HepG2 (cell line): ENCODE results near the gene MYH9. TPM values are rescaled to one million over a fixed set of nuclear protein-coding genes. Genes with fewer than 3 reads are reported as not detected.

Source experiments
- ATF3 ChIP-seq: sonication (generic); formaldehyde crosslinking; IDR thresholded peaks from 2 replicates; pipeline ENCODE4 v1.4.0; 2020; ENCODE audit warnings: missing genetic modification reagents
- CBFB ChIP-seq: sonication (generic); formaldehyde crosslinking; IDR thresholded peaks from 2 replicates; pipeline ENCODE4 v1.4.0; 2020; ENCODE audit warnings: missing genetic modification reagents
- FOXP4 ChIP-seq: sonication (generic); formaldehyde crosslinking; IDR thresholded peaks from 2 replicates; pipeline ENCODE4 v1.4.0; 2020; ENCODE audit warnings: missing genetic modification reagents
- IRF2 ChIP-seq: IDR thresholded peaks from 2 replicates; pipeline ENCODE4 v1.6.1; 2018; ENCODE audit warnings: missing genetic modification reagents, missing compliant biosample characterization
- MED1 ChIP-seq: sonication (generic); formaldehyde crosslinking; IDR thresholded peaks from 2 replicates; pipeline ENCODE4 v1.4.0; 2020; ENCODE audit warnings: missing genetic modification reagents
- NR3C1 ChIP-seq: sonication (generic); formaldehyde crosslinking; IDR thresholded peaks from 2 replicates; pipeline ENCODE4 v1.4.0; 2020; ENCODE audit warnings: missing genetic modification reagents
- PATZ1 ChIP-seq: sonication (generic); formaldehyde crosslinking; IDR thresholded peaks from 2 replicates; pipeline ENCODE4 v1.4.0; 2020; ENCODE audit warnings: missing genetic modification reagents
- PAX8 ChIP-seq: sonication (generic); formaldehyde crosslinking; IDR thresholded peaks from 2 replicates; pipeline ENCODE4 v1.8.0; 2022; ENCODE audit warnings: mild to moderate bottlenecking, missing genetic modification reagents, borderline replicate concordance
- PHF21A ChIP-seq: sonication (generic); formaldehyde crosslinking; IDR thresholded peaks from 2 replicates; pipeline ENCODE4 v1.5.0; 2020; ENCODE audit warnings: mild to moderate bottlenecking, missing genetic modification reagents
- TBX3 ChIP-seq: fragments of 450-650 bp; IDR thresholded peaks from 2 replicates; pipeline ENCODE4 v1.6.1; 2017; ENCODE audit warnings: antibody characterized with exemption, mild to moderate bottlenecking, inconsistent platforms, borderline replicate concordance
- TEAD3 ChIP-seq: optimal IDR thresholded peaks from 2 replicates; pipeline ENCODE3; 2016; ENCODE audit warnings: borderline replicate concordance
- ZFP37 ChIP-seq: sonication (generic); formaldehyde crosslinking; IDR thresholded peaks from 2 replicates; pipeline ENCODE4 v1.4.0; 2020; ENCODE audit warnings: missing genetic modification reagents, borderline replicate concordance
- ZNF652 ChIP-seq: IDR thresholded peaks from 2 replicates; pipeline ENCODE4 v1.6.1; 2016; ENCODE audit warnings: low read depth, borderline replicate concordance
- ZNF710 ChIP-seq: sonication (generic); formaldehyde crosslinking; IDR thresholded peaks from 2 replicates; pipeline ENCODE4 v1.5.0; 2020; ENCODE audit warnings: mild to moderate bottlenecking, missing genetic modification reagents, borderline replicate concordance
- ZNF746 ChIP-seq: sonication (generic); formaldehyde crosslinking; IDR thresholded peaks from 2 replicates; pipeline ENCODE4 v1.8.0; 2022; ENCODE audit warnings: mild to moderate bottlenecking, missing genetic modification reagents
- ZNF747 ChIP-seq: sonication (generic); formaldehyde crosslinking; IDR thresholded peaks from 2 replicates; pipeline ENCODE4 v1.8.1; 2023; ENCODE audit warnings: missing genetic modification reagents, mild to moderate bottlenecking, borderline replicate concordance
- polyA plus RNA-seq, 8 experiments: library from polyadenylated mRNA; depleted of rRNA in 3 of 8; stranded (reverse) in 7 of 8; unstranded in 1 of 8; fragments of >200 nt; fragmentation: Illumina TruSeq in 4 of 8; extraction: Trizol in 4 of 8; gene quantifications; 2 replicates each; pipeline versions ENCODE4 v1.2.1 to v1.2.3, GENCODE V29; 2011 to 2016; ENCODE audit warnings: low read depth in 4 of 8, missing spikeins in 1 of 8, mixed read lengths in 1 of 8; ENCODE audit not compliant: insufficient read depth in 1 of 8
- total RNA-seq, 5 experiments: library from RNA; depleted of rRNA; stranded (reverse); fragments of >200 nt; fragmentation: Illumina TruSeq; extraction: Trizol; gene quantifications; 2 replicates each; pipeline ENCODE4 v1.2.3, GENCODE V29; 2016; ENCODE audit warnings: low read depth in 1 of 5
- TF ChIP-seq, protein P1 (sequence below): IDR thresholded peaks from 2 replicates; pipeline ENCODE4 v1.6.1; 2016; ENCODE audit warnings: low read depth
- TF ChIP-seq, protein P2 (sequence below): sonication (generic); formaldehyde crosslinking; IDR thresholded peaks from 2 replicates; pipeline ENCODE4 v1.5.1; 2020; ENCODE audit warnings: mild to moderate bottlenecking, missing genetic modification reagents, borderline replicate concordance

MYH9 gene
- total and polyA plus RNA-seq, 2 of the 13 experiments (the other 11 are each of a cell fraction or from before 2014, with no cell fraction given), result 50.7 to 98.5 TPM

GRCh38 chr22:36363349-36363981 lies 24.3 kb downstream of the MYH9 start (continued):
- TF ChIP-seq ZNF710 (CRISPR knock-in tag), result peak; percentile 96; the same call in 1 of the 2 replicates
- TF ChIP-seq MED1 (CRISPR knock-in tag), result peak; percentile 60
- TF ChIP-seq, protein P1, sequence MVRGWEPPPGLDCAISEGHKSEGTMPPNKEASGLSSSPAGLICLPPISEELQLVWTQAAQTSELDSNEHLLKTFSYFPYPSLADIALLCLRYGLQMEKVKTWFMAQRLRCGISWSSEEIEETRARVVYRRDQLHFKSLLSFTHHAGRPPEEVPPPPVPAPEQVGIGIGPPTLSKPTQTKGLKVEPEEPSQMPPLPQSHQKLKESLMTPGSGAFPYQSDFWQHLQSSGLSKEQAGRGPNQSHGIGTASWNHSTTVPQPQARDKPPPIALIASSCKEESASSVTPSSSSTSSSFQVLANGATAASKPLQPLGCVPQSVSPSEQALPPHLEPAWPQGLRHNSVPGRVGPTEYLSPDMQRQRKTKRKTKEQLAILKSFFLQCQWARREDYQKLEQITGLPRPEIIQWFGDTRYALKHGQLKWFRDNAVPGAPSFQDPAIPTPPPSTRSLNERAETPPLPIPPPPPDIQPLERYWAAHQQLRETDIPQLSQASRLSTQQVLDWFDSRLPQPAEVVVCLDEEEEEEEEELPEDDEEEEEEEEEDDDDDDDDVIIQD (CRISPR knock-in tag), result 0 out of 2 replicates have a peak, but pooled peaks have one; percentile 10
- peak; percentile 60; the same call in 1 of the 2 replicates for TF ChIP-seq PHF21A (CRISPR knock-in tag)
- peak; percentile 45 for TF ChIP-seq PATZ1
- peak; percentile 48; the same call in 1 of the 2 replicates for TF ChIP-seq ZNF746 (CRISPR knock-in tag)
- peak; percentile 12; the same call in 1 of the 2 replicates for TF ChIP-seq IRF2 (CRISPR knock-in tag)
- TF ChIP-seq TBX3, result 0 out of 2 replicates have a peak, but pooled peaks have one; percentile 25
- TF ChIP-seq FOXP4, result 0 out of 2 replicates have a peak, but pooled peaks have one; percentile 41
- no peak for TF ChIP-seq ZFP37 (CRISPR knock-in tag)
- TF ChIP-seq ZNF652 (CRISPR knock-in tag), result 0 out of 2 replicates have a peak, but pooled peaks have one; percentile 33
- TF ChIP-seq, protein P2, sequence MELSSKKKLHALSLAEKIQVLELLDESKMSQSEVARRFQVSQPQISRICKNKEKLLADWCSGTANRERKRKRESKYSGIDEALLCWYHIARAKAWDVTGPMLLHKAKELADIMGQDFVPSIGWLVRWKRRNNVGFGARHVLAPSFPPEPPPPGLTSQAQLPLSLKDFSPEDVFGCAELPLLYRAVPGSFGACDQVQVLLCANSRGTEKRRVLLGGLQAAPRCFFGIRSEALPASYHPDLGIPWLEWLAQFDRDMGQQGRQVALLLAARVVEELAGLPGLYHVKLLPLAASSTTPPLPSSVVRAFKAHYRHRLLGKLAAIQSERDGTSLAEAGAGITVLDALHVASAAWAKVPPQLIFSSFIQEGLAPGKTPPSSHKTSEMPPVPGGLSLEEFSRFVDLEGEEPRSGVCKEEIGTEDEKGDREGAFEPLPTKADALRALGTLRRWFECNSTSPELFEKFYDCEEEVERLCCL (CRISPR knock-in tag), result no peak
- TF ChIP-seq CBFB (CRISPR knock-in tag), result no peak
- no peak for TF ChIP-seq ZNF747 (CRISPR knock-in tag)
- TF ChIP-seq ATF3 (CRISPR knock-in tag), result peak; percentile 86
- TF ChIP-seq TEAD3, result peak; percentile 7
- TF ChIP-seq NR3C1 (CRISPR knock-in tag), result no peak
- TF ChIP-seq PAX8 (CRISPR knock-in tag), result no peak
